ENCODE measurements around the gene EPB42. TPM values are rescaled to one million over a fixed set of nuclear protein-coding genes. Genes with fewer than 3 reads are reported as not detected.

EPB42 gene
- total RNA-seq, 2 experiments from 2014 or later: not detected

GRCh38 chr15:43225201-43225949 lies 4.6 kb upstream of the EPB42 start:
- Mint-ChIP-seq H3K27ac (no peak overlapping the region), H3K27me3 (peaks cover 5% of the 10 kb centered on the region), H3K9me3 (no peaks in the 10 kb centered on the region), H3K4me3 (no peak overlapping the region), H3K36me3 (ENCODE audit: low read depth) (no peaks in the 10 kb centered on the region), H3K4me1 (ENCODE audit: low read depth) (peaks cover 7% of the 10 kb centered on the region)
- POLR2A ChIA-PET: no interaction called here
- TF ChIP-seq, protein P1, sequence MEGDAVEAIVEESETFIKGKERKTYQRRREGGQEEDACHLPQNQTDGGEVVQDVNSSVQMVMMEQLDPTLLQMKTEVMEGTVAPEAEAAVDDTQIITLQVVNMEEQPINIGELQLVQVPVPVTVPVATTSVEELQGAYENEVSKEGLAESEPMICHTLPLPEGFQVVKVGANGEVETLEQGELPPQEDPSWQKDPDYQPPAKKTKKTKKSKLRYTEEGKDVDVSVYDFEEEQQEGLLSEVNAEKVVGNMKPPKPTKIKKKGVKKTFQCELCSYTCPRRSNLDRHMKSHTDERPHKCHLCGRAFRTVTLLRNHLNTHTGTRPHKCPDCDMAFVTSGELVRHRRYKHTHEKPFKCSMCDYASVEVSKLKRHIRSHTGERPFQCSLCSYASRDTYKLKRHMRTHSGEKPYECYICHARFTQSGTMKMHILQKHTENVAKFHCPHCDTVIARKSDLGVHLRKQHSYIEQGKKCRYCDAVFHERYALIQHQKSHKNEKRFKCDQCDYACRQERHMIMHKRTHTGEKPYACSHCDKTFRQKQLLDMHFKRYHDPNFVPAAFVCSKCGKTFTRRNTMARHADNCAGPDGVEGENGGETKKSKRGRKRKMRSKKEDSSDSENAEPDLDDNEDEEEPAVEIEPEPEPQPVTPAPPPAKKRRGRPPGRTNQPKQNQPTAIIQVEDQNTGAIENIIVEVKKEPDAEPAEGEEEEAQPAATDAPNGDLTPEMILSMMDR (IDR thresholded peaks at IDR 0.05): peak; percentile 82
- peak; percentile 96 for ATAC-seq
- intact Hi-C loops (cut with micrococcal nuclease): loop anchor here (1.0 kb wide), 1 partner anchor 60 kb away; no protein-coding TSS in a partner anchor
- DNase-seq: peak; percentile 67
- CTCF ChIA-PET: interaction anchor here (0.6 to 9.5 kb wide), 48 partner anchors 9 to 644 kb away, joined by 3 to 219 read pairs (median 4); partner anchors contain the start of genes CCNDBP1, LCMT2, TGM5 and TGM7

DNA sequence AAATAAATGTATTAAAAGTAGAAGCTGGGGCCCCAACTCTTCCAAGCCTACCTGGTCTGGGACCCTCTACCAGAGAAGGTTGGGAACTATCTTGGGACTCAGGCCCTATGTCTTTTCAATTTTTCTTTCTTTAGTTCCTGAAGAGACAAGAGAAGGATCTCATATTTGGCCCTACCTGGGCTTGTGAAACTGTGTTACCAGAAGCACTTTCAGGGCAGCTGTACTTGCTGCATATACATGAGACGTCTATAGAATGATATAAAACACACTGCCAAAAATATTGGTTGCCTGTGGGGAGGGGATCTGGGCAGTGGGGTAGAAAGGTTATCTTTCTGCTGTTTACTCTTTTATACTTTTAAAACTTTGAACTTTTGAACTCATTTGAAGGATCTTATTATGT lies 604 bp upstream of the EPB42 start:
- TF ChIP-seq, protein P1 (IDR thresholded peaks at IDR 0.05): no peak
- intact Hi-C loops (cut with micrococcal nuclease): no loop called here
- POLR2A ChIA-PET: no interaction called here
- Mint-ChIP-seq H3K4me1 (ENCODE audit: low read depth) (peaks cover 7% of the 10 kb centered on the region), H3K36me3 (ENCODE audit: low read depth) (no peaks in the 10 kb centered on the region), H3K9me3 (peaks cover 2% of the 10 kb centered on the region), H3K27me3 (peaks cover 7% of the 10 kb centered on the region), H3K27ac (no peak overlapping the region), H3K4me3 (no peak overlapping the region)
- ATAC-seq (no peak), DNase-seq (no peak)
- CTCF ChIA-PET: interaction anchor here (0.7 to 2.8 kb wide), 3 partner anchors 29 to 64 kb away, joined by 3 to 20 read pairs (median 3); no protein-coding TSS in a partner anchor

DNA sequence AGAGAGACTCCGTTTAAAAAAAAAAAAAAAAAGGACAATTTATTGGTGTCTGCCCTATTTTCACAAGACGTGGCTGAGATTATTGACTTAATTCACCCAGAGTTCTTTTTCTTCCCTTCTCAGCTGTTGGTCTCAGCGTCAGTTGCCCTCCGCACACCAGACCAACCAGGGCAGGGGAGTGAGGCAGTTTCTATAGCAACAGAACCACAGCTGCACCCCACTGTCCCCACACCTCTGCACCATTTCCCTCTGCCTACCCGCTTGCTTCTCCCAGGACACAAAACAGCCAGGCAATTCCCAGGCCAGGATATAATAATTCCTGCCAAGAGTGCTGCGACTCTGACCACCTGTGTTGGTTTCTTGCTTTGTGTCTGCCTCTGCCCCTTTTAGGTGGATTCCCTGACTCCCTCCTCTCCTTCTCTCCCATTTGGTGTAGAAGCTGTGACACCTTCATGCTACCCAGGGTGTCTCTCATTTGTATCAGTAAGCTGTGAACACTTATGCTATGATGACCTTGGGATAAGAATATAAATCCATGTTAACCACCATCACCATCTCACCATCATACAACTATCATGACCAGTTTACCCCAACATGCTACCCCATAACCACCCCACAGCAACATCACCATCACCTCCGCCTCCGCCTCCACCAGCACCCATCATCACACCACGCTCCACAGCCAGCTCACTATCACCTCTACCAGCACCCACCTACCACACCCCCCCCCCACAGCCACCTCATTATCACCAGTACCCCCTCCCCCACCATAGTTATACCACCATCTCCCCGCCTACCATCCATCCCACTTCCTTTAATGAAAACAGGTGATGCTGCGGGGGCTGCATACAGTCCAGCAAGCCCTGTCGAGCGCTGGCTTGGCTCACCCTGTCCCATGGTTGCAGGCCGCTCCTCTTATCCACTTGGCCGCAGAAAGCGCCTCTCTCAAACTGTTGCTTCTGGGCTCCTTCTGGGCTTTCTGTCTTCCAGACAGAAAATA lies 589 bp downstream of the EPB42 start:
- ATAC-seq (no peak), DNase-seq (no peak)
- H3K4me3 Mint-ChIP-seq: no peak overlapping the region
- POLR2A ChIA-PET: no interaction called here
- TF ChIP-seq, protein P1 (IDR thresholded peaks at IDR 0.05): no peak
- no peaks in the 10 kb centered on the region for H3K36me3 Mint-ChIP-seq (ENCODE audit: low read depth)
- peaks cover 2% of the 10 kb centered on the region for H3K9me3 Mint-ChIP-seq
- H3K27me3 Mint-ChIP-seq: peaks cover 1% of the 10 kb centered on the region
- intact Hi-C loops (cut with micrococcal nuclease): no loop called here
- CTCF ChIA-PET: interaction anchor here (3.8 kb wide), 1 partner anchor 65 kb away, joined by 16 read pairs; no protein-coding TSS in a partner anchor
- no peak overlapping the region for H3K27ac Mint-ChIP-seq
- no peaks in the 10 kb centered on the region for H3K4me1 Mint-ChIP-seq (ENCODE audit: low read depth)

DNA sequence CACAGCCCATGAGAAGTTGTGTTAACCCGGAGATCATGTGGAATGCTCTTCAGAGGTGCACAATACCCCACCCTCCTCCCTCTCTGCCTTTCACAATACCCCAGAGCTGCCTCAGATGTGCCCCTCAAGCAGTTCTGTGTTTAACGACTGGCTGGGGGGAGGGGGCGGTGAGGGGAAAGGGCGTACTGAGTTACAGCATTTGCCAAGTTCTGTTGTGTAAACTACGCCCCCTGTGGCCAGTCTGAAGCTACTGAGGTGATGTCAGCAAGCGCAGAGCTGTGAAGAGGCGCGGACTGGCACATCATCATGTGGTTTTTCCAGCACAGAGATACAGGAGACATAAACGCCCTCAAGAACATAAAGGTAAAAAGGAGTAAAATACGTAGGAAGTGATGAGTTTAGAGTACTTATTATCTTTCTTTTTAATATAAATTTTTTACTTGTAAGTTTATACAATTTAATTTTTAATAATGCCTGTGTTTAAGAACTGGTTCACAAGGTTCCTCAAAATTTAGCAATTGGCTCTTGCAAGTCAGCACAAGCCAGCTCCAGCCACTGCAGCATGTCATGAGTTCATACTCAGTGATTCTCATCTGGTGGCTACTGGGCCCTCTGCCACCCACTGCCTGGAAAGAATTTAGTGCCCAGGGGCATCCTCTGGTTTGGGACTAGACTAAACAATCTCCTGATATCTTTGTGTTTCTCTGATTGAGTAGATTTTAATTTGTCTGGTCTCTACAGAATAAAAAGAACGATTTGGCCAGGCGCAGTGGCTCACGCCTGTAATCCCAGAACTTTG lies 1.7 kb downstream of the EPB42 start:
- Mint-ChIP-seq H3K4me3 (no peak overlapping the region), H3K9me3 (peaks cover 2% of the 10 kb centered on the region), H3K36me3 (ENCODE audit: low read depth) (no peaks in the 10 kb centered on the region), H3K4me1 (ENCODE audit: low read depth) (no peaks in the 10 kb centered on the region), H3K27me3 (peaks cover 1% of the 10 kb centered on the region), H3K27ac (no peak overlapping the region)
- CTCF ChIA-PET: interaction anchor here (0.7 to 3.8 kb wide), 5 partner anchors 15 to 66 kb away, joined by 3 to 17 read pairs (median 5); no protein-coding TSS in a partner anchor
- TF ChIP-seq, protein P1 (IDR thresholded peaks at IDR 0.05): no peak
- DNase-seq (peak; percentile 41), ATAC-seq (peak; percentile 39)
- POLR2A ChIA-PET: no interaction called here
- intact Hi-C loops (cut with micrococcal nuclease): no loop called here
